EH (cell line): ENCODE data around the gene LRP2.

Source experiments
- DNase-seq: peaks from one replicate; pipeline ENCODE4 v3.0.0-alpha.2; 2015; ENCODE audit warnings: low read depth

LRP2 gene

DNA sequence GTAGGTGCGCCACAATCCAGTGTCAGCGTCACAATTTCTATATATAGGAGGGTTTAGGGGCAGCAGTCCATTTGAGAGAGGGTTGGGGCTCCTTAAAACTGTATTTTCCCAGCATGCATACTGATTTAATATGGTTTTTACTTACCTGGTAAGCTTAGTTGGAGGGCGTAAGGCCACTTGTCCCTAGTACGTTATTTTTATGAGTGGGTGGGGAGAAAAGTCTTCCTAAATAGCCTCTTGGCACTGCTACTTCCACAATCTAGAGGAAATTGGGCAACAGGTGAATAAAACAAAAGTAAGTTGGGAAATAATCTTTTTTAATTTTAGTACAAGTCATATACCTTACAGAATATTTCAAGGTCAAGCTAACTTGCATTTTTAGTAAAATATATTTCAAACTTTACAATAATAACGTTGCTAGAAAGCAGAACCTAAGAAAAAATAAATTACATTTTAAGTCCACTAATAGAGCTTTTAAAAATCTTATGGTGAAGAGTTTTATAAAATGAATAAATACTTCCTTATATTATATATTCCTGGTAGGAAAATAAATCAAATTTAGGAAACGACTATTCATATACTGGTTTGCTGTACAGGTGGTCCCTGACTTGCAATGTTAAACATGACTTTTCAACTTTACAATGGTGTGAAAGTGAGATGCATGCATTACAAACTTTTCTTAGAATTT lies 272.1 kb downstream of the LRP2 start:
- no peak for DNase-seq

DNA sequence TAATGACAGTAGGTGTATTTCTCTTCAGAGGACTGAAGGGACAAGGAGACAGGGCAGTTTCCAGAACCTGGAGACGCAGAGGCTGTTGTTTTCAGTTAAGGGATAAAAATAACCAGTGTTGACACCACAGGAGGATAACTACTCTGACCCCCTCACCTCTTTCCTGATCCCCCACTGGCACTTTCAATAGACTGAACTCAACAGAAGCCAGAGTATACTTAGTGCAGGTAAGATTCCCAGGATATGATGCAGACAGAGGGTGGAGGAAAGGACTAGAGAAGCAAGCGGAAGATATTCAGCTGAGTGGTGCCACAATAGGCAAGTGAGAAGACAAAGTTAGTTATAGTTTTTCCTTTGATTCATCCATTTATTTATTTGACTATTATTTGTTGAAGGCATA lies 273.2 kb downstream of the LRP2 start:
- DNase-seq = no peak

DNA sequence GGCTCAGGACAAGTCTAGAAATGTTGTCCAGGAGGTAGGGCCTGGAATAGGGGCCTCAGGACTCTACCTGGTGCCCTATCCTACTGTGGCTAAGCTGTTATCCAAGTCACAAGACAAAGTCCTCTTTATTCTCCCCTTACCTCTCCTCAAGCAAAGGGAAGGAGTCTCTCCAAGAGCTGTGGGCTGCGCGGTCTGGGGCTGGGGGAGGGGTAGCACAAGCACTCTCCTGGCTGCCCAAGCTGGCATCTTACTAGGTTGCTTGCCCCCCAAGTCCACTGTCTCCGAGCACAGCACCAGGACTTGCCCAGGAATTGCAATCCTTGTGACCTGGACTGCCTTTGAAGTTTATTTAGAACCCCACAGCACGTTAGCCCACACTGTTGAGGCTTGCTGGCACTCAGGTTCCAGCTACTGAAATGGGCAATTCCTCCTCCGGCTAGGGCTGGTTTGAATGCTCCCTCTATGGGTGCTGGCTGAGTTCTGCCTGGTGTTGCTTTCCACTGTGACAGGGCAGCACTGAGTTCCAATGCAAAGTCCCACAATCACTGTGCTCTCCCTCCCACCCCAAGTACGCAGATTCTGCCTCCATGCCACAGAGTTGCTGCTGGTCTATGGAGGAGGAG lies 274.5 kb downstream of the LRP2 start:
- DNase-seq = no peak

DNA sequence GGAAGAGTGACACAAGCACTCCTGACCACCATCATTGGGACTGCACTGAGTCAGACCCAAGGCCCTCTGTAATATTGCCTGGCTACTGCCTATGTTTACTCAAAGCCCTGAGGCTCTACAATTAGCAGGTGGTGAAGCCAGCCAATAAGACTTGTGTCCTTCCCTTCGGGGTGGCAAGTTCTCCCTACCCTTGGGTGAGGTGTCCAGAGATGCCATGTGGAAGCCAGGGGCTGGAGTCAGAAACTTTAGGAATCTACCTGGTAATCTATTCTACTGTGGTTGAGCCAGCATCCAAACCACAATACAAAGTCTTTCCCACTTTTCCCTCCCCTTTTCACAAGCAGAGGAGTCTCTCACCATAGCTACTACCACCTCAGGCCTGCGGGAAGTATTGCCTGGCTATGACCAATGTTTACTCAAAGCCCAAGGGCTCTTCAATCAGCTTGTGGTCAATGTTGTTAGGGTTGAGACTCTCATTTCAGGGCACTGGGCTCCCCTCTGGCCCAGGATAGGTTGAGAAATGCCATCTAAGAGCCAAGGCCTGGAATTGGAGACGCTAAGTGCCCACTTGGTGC lies 275.4 kb downstream of the LRP2 start:
- DNase-seq = no peak

DNA sequence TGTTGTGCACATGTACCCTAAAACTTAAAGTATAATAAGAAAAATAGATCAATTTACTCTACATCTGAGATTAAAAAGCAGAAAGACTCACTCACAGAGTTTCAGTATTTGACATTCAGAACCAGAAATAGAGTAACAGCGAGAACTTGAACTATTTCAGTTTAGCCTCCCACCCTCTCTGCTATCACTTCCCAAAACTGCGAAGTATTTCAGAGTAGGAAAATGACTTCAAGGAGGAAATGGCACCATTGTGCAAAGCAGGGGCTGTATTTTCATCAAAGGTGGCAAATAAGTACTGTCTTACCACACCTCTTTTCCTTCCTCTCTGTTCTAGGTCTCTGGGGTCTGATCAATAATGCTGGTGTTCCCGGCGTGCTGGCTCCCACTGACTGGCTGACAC lies 279.3 kb downstream of the LRP2 start:
- DNase-seq = no peak

DNA sequence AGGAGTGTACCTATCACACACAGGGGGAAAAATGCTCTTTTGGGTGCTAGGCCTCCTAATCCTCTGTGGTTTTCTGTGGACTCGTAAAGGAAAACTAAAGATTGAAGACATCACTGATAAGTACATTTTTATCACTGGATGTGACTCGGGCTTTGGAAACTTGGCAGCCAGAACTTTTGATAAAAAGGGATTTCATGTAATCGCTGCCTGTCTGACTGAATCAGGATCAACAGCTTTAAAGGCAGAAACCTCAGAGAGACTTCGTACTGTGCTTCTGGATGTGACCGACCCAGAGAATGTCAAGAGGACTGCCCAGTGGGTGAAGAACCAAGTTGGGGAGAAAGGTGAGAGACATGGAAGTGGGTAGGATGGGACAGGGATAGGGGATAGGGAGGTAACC lies 280.8 kb downstream of the LRP2 start:
- no peak for DNase-seq

DNA sequence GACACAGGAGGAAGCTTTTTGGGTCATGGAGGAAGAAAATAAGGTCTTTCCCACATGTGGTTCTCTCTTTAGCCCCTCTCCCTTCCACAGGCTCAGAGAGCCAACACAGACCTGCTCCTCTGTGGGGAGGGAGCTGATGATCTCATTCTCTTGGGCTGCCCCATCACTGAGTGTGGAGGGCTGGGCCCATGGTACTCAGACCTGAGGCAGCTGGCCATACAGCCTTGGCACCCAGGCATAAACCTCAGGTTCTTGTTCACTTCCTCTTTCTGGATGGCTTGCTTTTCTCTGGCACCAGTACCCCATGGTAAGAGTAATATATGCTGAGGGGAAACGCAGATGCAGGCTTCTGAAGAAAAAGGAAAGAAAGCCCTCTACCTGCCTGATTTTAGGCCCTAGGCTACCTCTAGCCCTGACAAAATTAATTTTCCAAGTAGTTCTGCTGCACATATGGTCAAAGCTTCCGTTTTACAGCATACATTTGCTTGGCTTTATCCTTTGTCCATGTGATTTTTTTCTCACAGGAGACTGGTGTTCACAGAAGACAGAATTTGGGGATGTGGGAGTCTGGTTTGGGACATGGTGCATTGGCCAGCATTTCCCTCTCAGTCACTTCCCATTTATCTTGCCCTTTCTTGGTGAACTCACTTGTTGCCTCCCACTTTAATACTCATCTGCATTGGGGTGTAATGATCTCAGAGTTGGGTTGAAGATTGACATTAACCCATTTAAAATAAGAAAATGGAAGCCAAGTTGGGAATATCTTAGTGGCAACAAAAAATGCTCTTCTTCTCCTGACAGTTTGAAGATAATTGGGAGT lies 281.9 kb downstream of the LRP2 start:
- DNase-seq = no peak

DNA sequence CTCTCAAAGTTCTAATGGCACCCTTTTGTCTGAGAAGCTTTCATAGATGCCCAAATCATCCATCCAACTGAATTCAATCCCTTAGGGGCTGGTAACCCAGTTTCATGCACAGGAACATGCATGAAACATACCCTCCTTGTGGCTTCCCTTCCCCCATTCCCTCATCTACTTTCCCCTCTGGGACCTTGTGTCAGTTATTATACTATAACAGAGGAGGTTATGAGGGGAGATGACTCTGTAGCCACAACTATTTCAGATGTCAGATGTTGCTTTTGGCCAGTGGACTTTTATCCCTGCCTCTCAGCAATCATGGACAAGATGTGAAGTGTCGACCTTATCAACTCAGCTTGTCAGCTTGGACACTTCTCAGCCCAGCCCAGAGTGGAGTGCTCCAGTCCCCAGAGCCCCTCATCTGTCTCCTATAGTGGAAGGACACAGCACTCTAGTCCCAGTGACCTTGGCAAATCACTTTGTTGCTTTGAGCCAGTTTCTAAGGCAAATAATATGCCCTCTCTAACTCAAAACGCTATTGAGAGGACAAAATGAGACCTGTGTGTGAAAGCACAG lies 284.6 kb downstream of the LRP2 start:
- no peak for DNase-seq
